Activated T-helper 17 cell treated with anti-CD3 and anti-CD28 coated beads, Interleukin-2, amount 50 U/mL, for 72 hours (primary cell): Measurements from ENCODE around the gene SPDYE8. TPM values are rescaled to one million over a fixed set of nuclear protein-coding genes. Genes with fewer than 3 reads are reported as not detected.
"Not testable (repeated sequence)": the region's sequence is repeated elsewhere in the genome, so short reads cannot be mapped to it uniquely, and the experiment has no call there.

Experiments used
- ATAC-seq: fragments of 150-1000 bp; cut with Tn5 transposase; replicated peaks from 2 replicates; pipeline ENCODE4 v1.10.0; 2021; ENCODE audit warnings: mild to moderate bottlenecking, moderate library complexity
- H3K27ac Mint-ChIP-seq: one replicate; pipeline ENCODE4 v1.8.0; 2022; ENCODE audit warnings: mixed read lengths
- H3K27me3 Mint-ChIP-seq: one replicate; pipeline ENCODE4 v1.8.0; 2022; ENCODE audit warnings: mixed read lengths
- H3K36me3 Mint-ChIP-seq: one replicate; pipeline ENCODE4 v1.8.0; 2022; ENCODE audit warnings: low read depth, mild to moderate bottlenecking, mixed read lengths
- H3K4me1 Mint-ChIP-seq: one replicate; pipeline ENCODE4 v1.8.0; 2022; ENCODE audit warnings: mixed read lengths
- H3K4me3 Mint-ChIP-seq: one replicate; pipeline ENCODE4 v1.8.0; 2022; ENCODE audit warnings: mild to moderate bottlenecking, mixed read lengths
- H3K9me3 Mint-ChIP-seq: one replicate; pipeline ENCODE4 v1.8.0; 2022; ENCODE audit warnings: mixed read lengths
- total RNA-seq, 2 donors: library from RNA; stranded (reverse); gene quantifications; one replicate each; pipeline ENCODE4 v1.2.3, GENCODE V29; 2022

SPDYE8 gene
- total RNA-seq, 2 donors from 2014 or later, result not detected

DNA sequence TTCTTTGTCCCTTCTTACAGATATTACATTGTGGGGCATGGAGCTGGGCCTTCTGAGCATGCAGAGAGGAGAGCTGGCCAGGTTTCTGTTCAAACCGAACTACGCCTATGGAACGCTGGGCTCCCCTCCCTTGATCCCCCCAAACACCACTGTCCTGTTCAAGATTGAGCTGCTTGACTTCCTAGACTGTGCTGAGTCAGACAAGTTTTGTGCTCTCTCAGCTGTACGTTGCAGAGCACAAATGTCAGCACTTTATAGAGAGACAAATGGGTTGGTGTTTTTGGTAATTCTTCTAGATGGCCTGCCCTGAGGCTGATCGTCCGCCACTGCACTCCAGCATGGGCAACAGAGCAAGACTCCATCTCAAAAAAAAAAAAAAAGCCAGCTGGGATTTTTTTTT lies 58.1 kb downstream of the SPDYE8 start:
- not testable (repeated sequence) for H3K36me3 Mint-ChIP-seq, H3K27ac Mint-ChIP-seq, ATAC-seq, H3K9me3 Mint-ChIP-seq, H3K4me1 Mint-ChIP-seq, H3K4me3 Mint-ChIP-seq, H3K27me3 Mint-ChIP-seq

Other genes with a start within 250 kb of the SPDYE8 start
- gene TYW1B, start 201.6 kb downstream of the SPDYE8 start, total RNA-seq, result 1 to 10 TPM; 2.0 to 2.9 TPM
- 100 to 1,000 TPM in 1 of 2 donors, 10 to 100 TPM in 1; 86.1 to 132 TPM for gene POM121, start 104.7 kb downstream of the SPDYE8 start, total RNA-seq
- gene TRIM74, start 60.3 kb downstream of the SPDYE8 start, total RNA-seq, result 1 to 10 TPM in 1 of 2 donors, under 1 TPM in 1; 0.89 to 1.5 TPM
- gene SPDYE11, start 28.1 kb upstream of the SPDYE8 start, total RNA-seq, result not detected
- not detected for gene SPDYE9, start 56.3 kb upstream of the SPDYE8 start, total RNA-seq